Measurements from ENCODE around the gene ACAA2.

ACAA2 gene

DNA sequence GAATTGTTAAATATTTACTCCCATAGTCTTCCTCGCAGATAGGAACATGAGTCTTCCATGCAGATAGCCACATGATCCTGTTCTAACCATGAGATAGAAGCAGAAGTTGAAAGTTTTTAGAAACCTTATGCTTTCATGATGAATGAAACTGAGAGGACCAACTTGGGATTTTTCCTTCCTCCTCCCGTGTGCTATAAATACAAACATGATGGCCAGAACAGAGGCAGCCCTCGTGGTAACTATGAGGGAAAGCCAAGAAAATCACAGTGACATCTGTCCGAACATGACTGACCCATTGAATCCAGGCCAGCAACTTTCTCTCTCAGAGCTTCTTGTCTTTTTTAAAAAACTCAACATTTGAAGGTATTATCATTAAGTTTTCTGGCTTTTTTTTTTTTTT, 78.5 kb downstream of the ACAA2 start:
- no peak for DNase-seq

DNA sequence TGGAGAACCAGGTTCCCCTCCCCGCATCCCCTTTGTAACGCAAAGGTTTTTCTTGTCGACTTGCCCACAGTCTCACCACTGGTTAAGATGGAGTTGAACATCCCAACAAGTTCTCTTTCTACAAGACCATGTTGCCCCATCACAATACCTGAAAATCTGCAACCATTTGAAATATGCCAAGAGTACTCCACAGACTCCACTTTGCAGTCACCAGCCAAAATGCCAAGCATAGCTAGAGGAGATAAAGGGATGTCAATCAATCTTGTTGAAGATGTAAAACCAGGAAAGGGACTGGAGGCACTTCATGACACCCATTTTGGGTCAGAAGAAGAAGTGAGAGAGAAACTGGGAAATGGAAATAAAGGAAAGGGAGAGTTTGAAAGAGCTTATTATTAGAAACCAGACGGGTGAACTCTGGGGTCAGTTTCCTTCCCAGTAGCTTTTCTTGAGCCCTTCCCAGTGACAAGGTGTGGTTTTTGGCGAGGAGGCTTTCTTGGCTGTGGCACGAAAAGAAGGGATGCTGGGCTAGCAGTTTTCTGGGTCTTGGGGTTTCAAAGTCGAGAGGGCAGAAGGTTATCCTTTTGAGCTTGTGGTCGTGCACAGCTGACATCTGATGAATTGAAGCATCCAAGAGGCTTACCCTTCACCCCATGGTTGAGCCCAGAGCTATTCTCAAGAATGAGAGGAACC, 79.3 kb downstream of the ACAA2 start:
- no peak for DNase-seq

DNA sequence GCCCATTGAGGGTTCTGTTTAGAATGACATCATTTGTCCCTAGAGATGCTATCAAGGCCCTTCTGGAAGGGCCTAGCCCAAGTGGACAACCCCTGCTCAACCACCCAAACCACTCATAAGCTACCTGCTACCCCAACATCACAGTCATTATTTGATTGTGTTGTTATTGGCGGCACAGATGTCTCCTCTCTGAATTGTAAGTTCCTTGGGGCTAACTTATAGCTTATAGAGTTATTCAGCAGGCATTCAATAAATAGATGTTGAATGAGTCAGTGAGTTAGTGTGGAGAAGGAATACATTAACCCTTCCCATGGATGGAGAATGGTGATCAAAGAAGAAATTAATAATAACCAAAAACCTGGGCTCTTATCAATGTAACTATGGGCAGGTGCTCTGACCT, 80.0 kb downstream of the ACAA2 start:
- DNase-seq = no peak
